ENCODE data around the gene WNT9A.

DNA sequence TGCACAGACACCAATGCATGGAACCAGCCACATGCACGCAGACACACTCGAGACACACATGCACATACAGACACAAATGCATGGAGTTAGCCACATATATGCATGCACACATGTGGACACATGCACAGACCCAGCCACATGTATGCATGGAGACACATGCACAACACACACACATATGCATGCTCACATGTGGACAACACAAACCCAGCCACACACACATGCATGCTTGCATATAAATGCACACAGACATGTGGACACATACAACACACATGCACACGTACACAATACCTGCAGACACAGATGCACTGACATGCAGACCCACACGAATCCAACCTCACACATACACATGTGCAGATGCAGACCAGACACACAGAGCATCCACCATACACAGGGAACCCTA is 31.1 kb downstream of the WNT9A start:
- TF ChIP-seq POLR2A (IDR thresholded peaks at IDR 0.05; ENCODE audit: low read depth, low read length) = no peak
- no peak for TF ChIP-seq POLR2AphosphoS5 (IDR thresholded peaks at IDR 0.05; ENCODE audit: low read depth, low read length)
